Spinal cord (tissue), 10 donors: Measurements from ENCODE around the gene NOS1AP. TPM values are rescaled to one million over a fixed set of nuclear protein-coding genes. Genes with fewer than 3 reads are reported as not detected.
A peak's percentile ranks its signal among the peaks of the same experiment; 100 is the strongest.

ENCODE experiments used
- DNase-seq, 6 donors: peaks; one replicate each; pipeline versions ENCODE4 v3.0.0 to v3.0.0-alpha.2; 2013 to 2015; ENCODE audit warnings: low spot score in 6 of 6, low read depth in 4 of 6
- H3K27ac ChIP-seq: one replicate; pipeline ENCODE4 v1.5.1; 2013; ENCODE audit warnings: low read depth, low read length, control low read depth
- H3K27me3 ChIP-seq: one replicate; pipeline ENCODE4 v1.6.1; 2013; ENCODE audit warnings: low read length; ENCODE audit not compliant: control insufficient read depth, insufficient read depth
- H3K36me3 ChIP-seq: one replicate; pipeline ENCODE4 v1.6.1; 2013; ENCODE audit warnings: low read length; ENCODE audit not compliant: control insufficient read depth, insufficient read depth
- H3K4me1 ChIP-seq: one replicate; pipeline ENCODE4 v1.6.1; 2013; ENCODE audit warnings: low read length; ENCODE audit not compliant: control insufficient read depth, insufficient read depth
- H3K4me3 ChIP-seq: one replicate; pipeline ENCODE4 v1.5.1; 2013; ENCODE audit warnings: low read depth, low read length, control low read depth
- H3K9me3 ChIP-seq: one replicate; pipeline ENCODE4 v1.6.1; 2013; ENCODE audit warnings: low read length; ENCODE audit not compliant: control insufficient read depth, insufficient read depth
- WGBS: methylation state at CpG from one replicate; pipeline ENCODE4 v1.1.5; 2013; ENCODE audit warnings: missing lambda C conversion rate; ENCODE audit not compliant: insufficient coverage; 5-methylcytosine and 5-hydroxymethylcytosine counted together
- polyA plus RNA-seq, 2 donors: library from polyadenylated mRNA; unstranded; fragments of 120-200 nt; gene quantifications; one replicate each; pipeline ENCODE4 v1.2.1, GENCODE V29; 2013; ENCODE audit not compliant: insufficient read length in 2 of 2
- total RNA-seq, 2 donors: library from RNA; depleted of rRNA in 1 of 2; stranded (reverse); fragments of 120-200 nt in 1 of 2; fragments of >200 nt in 1 of 2; gene quantifications; one replicate each; pipeline versions ENCODE4 v1.2.3 to v1.2.4, GENCODE V29; 2013 to 2014
- donor health status: healthy.

Gene NOS1AP
- total and polyA plus RNA-seq, 4 donors, result 4.2 to 9.9 (median 8.1) TPM

- peaks cover 9% of the 10 kb centered on the region for H3K4me1 ChIP-seq
- no peak overlapping the region for H3K27ac ChIP-seq
- DNase-seq, result no peak
- H3K27me3 ChIP-seq, result no peaks in the 10 kb centered on the region
- no peaks in the 10 kb centered on the region for H3K9me3 ChIP-seq
- H3K4me3 ChIP-seq, result no peak overlapping the region
- H3K36me3 ChIP-seq, result no peaks in the 10 kb centered on the region
- WGBS, result 78% methylated on average over 3 of the region's 4 CpGs
These were observed 69.2 kb downstream of the NOS1AP start for GRCh38 chr1:162138599-162139181.

DNA sequence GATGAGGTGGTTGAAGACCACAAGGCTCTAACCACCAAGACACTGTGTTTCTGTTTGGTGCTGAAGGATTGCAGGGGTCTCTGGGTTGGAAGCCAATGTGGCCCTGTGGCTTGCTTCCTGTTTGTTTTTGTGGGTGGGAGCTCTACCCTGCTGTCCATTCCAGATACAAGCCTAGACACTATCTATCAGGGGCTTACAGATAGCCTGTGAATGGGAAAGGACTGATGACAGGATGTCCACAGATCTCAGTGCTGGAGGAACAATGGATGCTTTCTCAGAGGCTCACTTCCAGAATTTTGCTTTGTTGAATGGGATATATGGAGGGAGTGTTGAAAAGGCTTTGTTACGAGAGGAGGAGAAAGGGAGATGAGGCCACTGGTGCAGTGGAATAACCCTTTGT, 69.7 kb downstream of the NOS1AP start:
- peaks cover 9% of the 10 kb centered on the region for H3K4me1 ChIP-seq
- H3K4me3 ChIP-seq, result no peak overlapping the region
- 25% methylated on average over 1 of the region's 1 CpG for WGBS

DNA sequence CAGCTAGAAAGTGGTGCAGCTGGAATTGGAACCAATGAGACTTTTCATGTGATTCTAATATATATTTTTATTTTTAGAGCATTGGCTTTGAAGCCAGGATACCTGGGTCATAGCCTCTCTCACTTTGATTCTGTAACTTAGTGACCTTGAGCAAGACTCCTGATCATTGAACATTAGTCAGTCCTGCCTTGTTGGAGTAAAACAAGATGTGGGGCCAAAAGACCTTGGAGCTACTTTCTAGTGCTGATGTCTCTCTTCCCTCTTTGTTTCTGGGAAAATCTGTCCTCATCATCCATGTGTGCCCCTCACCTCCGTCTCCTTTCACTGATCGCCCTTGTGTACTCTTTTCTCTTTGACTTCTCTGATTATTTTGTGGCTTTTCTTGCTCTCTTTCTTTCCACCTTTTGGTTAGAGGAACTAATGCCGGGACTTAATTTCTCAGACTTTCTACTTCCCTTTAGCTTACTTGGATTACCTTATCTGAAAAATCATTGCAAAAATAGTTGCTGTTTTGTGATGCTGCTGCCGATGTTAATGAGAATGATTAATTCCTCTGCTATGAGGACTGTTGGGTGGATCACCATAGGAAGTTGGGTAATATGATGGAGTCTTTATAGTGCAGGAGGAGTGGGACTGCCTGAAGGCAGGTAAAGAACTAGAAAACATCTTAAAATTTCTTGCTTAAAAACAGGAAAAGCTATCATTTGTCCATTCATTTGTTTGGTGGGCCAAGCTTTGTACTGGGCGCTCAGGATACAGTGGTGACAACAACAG, 72.0 kb downstream of the NOS1AP start:
- no peak overlapping the region for H3K4me3 ChIP-seq
- H3K27me3 ChIP-seq, result no peaks in the 10 kb centered on the region
- DNase-seq, result no peak
- H3K36me3 ChIP-seq, result no peaks in the 10 kb centered on the region
- no peak overlapping the region for H3K27ac ChIP-seq
- peaks cover 29% of the 10 kb centered on the region for H3K4me1 ChIP-seq
- H3K9me3 ChIP-seq, result no peaks in the 10 kb centered on the region
- WGBS, result 93% methylated on average over 3 of the region's 5 CpGs

More for the DNA sequence above, 69.7 kb downstream of the NOS1AP start:
- no peak overlapping the region for H3K27ac ChIP-seq
- DNase-seq, result no peak
- no peaks in the 10 kb centered on the region for H3K27me3 ChIP-seq
- no peaks in the 10 kb centered on the region for H3K36me3 ChIP-seq
- no peaks in the 10 kb centered on the region for H3K9me3 ChIP-seq

DNA sequence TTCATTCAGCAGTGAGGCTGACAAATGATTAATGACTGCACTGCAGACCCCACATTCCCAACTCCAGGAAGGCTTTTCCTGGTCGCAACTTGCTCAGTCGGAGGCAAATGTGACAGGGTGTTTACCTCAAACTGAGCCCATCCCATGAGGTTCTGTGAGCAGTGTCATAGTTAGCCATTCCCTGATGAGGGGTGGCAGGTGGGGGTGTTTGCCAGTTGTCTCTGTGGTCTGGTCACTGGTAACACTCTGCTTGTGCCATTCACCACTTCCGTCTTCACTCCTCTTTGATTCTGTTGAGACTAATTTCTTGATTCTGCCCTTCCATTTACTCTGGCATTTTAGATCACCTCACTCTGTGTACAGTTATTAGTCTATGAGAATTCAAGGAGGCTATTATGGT, 73.5 kb downstream of the NOS1AP start:
- no CpG with 5 or more reads among the region's 3 CpGs for WGBS
- H3K27ac ChIP-seq, result no peak overlapping the region
- H3K9me3 ChIP-seq, result no peaks in the 10 kb centered on the region
- H3K36me3 ChIP-seq, result no peaks in the 10 kb centered on the region
- no peaks in the 10 kb centered on the region for H3K27me3 ChIP-seq
- no peak for DNase-seq
- no peak overlapping the region for H3K4me3 ChIP-seq
- H3K4me1 ChIP-seq, result peaks cover 27% of the 10 kb centered on the region

GRCh38 chr1:162144268-162144667, 74.8 kb downstream of the NOS1AP start:
- peaks cover 21% of the 10 kb centered on the region for H3K4me1 ChIP-seq
- H3K9me3 ChIP-seq, result no peaks in the 10 kb centered on the region
- no peaks in the 10 kb centered on the region for H3K27me3 ChIP-seq
- peak overlapping the region; percentile 54 for H3K27ac ChIP-seq
- no peaks in the 10 kb centered on the region for H3K36me3 ChIP-seq
- no peak for DNase-seq
- no peak overlapping the region for H3K4me3 ChIP-seq
- 20% methylated on average over 1 of the region's 3 CpGs for WGBS

- Histone ChIP-seq H3K36me3 (no peaks in the 10 kb centered on the region), H3K27ac (peak overlapping the region; percentile 54), H3K4me1 (peaks cover 21% of the 10 kb centered on the region), H3K27me3 (no peaks in the 10 kb centered on the region), H3K9me3 (no peaks in the 10 kb centered on the region), H3K4me3 (no peak overlapping the region)
- 21% methylated on average over 5 of the region's 6 CpGs for WGBS
- peak in 2 of 6 donors; percentile 57 to 83 for DNase-seq
These were observed 75.4 kb downstream of the NOS1AP start for GRCh38 chr1:162144853-162145252.

DNA sequence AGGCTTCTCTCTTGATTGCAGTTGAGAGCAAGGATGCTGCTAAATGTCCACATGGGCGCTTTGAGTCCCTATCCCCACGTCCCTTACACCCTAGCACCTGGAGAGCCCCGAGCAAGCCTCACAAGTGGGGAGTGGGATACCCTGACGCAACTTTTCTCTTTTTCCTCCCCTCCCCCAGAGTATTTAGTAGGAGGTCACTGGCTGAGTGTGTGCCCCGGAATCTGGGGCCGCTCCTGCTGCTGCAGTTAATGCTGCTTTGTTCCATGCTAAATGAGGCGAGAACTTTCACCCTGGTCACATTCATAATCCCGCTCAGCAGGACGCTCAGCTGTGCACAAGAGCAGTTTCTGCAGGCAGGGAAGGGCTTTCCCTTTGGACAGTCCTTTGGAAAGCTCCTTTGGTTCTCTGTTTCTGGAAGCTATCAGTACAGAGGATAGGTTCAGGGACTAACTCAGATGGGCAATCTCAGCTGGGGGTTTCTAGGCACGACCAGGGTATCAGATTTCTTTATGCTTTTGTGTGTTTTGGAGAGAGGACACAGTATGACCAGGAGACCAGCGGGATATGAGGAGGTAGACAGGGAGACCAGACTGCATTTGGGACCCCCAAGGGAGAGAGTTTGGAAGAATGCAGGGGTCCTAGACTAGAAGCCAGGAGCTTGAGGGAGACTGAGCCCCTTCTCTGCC, 75.9 kb downstream of the NOS1AP start:
- peak in 2 of 6 donors; percentile 85 to 88 for DNase-seq
- peaks cover 21% of the 10 kb centered on the region for H3K4me1 ChIP-seq
- WGBS, result 4% methylated on average over 7 of the region's 11 CpGs
- no peak overlapping the region for H3K4me3 ChIP-seq
- no peaks in the 10 kb centered on the region for H3K9me3 ChIP-seq
- H3K27me3 ChIP-seq, result no peaks in the 10 kb centered on the region
- peak overlapping the region; percentile 82 for H3K27ac ChIP-seq
- H3K36me3 ChIP-seq, result no peaks in the 10 kb centered on the region

GRCh38 chr1:162145966-162146696, 76.6 kb downstream of the NOS1AP start:
- no peaks in the 10 kb centered on the region for H3K27me3 ChIP-seq
- peaks cover 21% of the 10 kb centered on the region for H3K4me1 ChIP-seq
- no peaks in the 10 kb centered on the region for H3K9me3 ChIP-seq
- no peak overlapping the region for H3K4me3 ChIP-seq
- peak overlapping the region; percentile 82 for H3K27ac ChIP-seq
- no peaks in the 10 kb centered on the region for H3K36me3 ChIP-seq
- DNase-seq, result peak in 1 of 6 donors; percentile 35
- WGBS, result 53% methylated on average over 5 of the region's 5 CpGs

DNA sequence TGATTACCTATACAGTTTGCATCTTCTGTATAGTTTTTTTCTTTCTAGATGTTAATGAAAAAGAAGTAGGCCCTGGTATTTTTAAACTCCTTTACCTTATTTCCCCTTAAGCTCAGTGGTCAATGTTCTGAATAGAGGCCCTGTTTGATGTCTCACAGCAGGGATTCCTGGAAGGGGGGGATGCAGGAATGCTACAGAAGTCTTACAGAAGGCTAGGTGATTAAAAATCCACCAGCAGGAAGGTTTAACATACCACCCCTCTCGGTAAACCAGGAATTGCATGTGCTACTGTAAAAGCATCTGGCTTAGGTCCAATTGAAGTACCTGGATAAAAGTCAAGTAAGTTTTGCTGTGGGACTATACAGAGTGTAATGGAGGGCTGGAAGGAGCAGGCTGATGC, 78.3 kb downstream of the NOS1AP start:
- Histone ChIP-seq H3K27ac (no peak overlapping the region), H3K4me1 (peaks cover 21% of the 10 kb centered on the region), H3K4me3 (no peak overlapping the region), H3K27me3 (no peaks in the 10 kb centered on the region), H3K9me3 (no peaks in the 10 kb centered on the region), H3K36me3 (no peaks in the 10 kb centered on the region)
- WGBS, result no CpG with 5 or more reads among the region's 1 CpG
- no peak for DNase-seq
